IPS-18c (cell line): ENCODE results near the gene UHMK1.
"Not testable (repeated sequence)": the region's sequence is repeated elsewhere in the genome, so short reads cannot be mapped to it uniquely, and the experiment has no call there.

ENCODE experiments used
- H3K4me3 ChIP-seq: 2 replicates; pipeline ENCODE4 v1.7.0; 2013; ENCODE audit warnings: low read depth, mild to moderate bottlenecking, low read length, moderate library complexity; ENCODE audit not compliant: insufficient read depth
- H3K9me3 ChIP-seq: one replicate; pipeline ENCODE4 v1.6.1; 2013; ENCODE audit warnings: mild to moderate bottlenecking, low read length, moderate library complexity; ENCODE audit not compliant: control insufficient read depth, insufficient read depth

UHMK1 gene

DNA sequence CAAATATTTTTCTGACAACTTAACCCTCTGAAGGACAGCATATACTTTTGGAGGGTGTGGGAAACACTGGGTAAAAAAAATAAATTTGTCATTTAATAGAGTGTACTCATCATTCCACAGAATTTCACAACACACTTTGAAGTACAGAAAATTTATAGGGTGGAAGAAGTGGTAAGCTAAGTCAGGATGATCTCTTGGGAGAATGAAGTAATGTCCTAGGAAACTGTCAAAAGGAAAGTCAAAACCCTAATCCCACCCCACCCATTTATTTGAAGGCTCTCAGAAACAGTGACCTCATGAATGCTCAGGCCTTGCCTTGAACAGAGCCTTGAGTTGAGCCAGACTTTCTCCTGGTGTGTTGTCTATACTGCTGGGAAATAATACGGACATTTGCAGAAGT lies 56.6 kb downstream of the UHMK1 start:
- Histone ChIP-seq H3K4me3 (no peak overlapping the region), H3K9me3 (peaks cover 2% of the 10 kb centered on the region)

DNA sequence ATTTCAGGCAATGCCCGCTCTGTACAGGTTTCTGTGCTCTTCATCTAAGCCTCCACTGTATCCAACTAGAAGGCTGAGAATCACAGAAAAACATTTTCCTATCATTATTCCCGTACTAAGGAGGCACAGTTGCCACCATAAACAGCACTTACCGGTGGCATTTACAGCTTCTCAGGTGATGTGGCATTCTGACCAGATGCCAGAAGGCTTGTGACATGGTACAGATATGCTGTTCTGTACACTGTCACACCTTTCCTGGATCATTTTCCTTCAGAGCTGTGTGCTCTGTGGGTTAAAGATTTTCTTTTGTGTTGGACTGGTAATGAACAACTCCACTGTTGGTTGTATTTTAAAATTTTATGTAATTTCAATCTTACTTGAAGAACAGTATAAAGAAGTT lies 59.9 kb downstream of the UHMK1 start:
- Histone ChIP-seq H3K9me3 (peaks cover 5% of the 10 kb centered on the region), H3K4me3 (no peak overlapping the region)

DNA sequence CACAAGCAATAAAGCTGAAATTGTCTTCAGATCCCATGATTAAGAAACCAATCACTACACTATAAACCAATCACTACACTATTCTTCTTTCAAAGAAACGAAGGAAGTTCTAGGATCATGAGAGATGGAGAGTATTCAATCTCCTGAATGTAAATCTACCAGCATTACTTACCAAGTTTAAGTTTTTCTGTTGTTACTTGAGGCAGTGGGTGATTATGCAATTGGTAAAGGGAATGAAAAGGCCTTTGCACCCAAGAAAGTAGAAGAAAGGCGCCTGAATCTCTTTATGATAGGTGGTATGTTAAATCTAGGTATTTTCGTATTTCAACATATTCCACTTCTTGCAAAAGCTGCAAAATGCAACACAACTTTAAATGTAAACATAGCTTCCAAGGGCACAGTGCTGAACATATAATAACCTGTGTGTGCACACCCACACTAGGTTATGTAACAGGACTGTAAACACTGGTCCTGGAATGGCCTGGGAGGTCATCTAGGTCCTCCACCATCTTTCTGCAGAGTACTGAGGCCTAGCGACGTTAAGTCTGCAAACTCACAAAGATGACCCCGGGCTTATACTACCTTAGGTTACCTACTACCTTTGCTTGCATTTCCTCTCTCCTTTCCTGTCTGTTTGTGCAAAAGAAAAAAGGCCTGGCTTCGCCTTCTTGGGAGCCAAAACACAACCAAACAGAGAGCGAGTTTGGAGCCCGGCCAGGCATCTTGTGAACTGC lies 62.9 kb downstream of the UHMK1 start:
- H3K4me3 ChIP-seq = peak overlapping the region; percentile 82
- peaks cover 5% of the 10 kb centered on the region for H3K9me3 ChIP-seq

GRCh38 chr1:162561037-162561615 lies 63.5 kb downstream of the UHMK1 start:
- peaks cover 5% of the 10 kb centered on the region for H3K9me3 ChIP-seq
- peak overlapping the region; percentile 82 for H3K4me3 ChIP-seq

GRCh38 chr1:162561616-162562469 lies 64.2 kb downstream of the UHMK1 start, which contains the start of gene UAP1:
UAP1 (plus strand) TSS chr1:162561722; CDS start chr1:162566069, 4,347 bp downstream.
- H3K4me3 ChIP-seq = peak within 1 kb of the TSS; percentile 82
- H3K9me3 ChIP-seq = peaks cover 3% of the 10 kb centered on the region

- Histone ChIP-seq H3K9me3 (peaks cover 3% of the 10 kb centered on the region), H3K4me3 (peak overlapping the region; percentile 82; the same call in 1 of the 2 replicates)
Observed at GRCh38 chr1:162562470-162562828, 64.8 kb downstream of the UHMK1 start.

- H3K4me3 ChIP-seq = no peak overlapping the region
- peaks cover 3% of the 10 kb centered on the region for H3K9me3 ChIP-seq
Observed at GRCh38 chr1:162564762-162565218, 67.2 kb downstream of the UHMK1 start.

GRCh38 chr1:162565460-162565859 lies 67.8 kb downstream of the UHMK1 start:
- Histone ChIP-seq H3K4me3 (no peak overlapping the region), H3K9me3 (peaks cover 3% of the 10 kb centered on the region)

- Histone ChIP-seq H3K9me3 (peaks cover 2% of the 10 kb centered on the region), H3K4me3 (no peak overlapping the region)
Observed at GRCh38 chr1:162566870-162567269, 69.3 kb downstream of the UHMK1 start.

- no peak overlapping the region for H3K4me3 ChIP-seq
- no peaks in the 10 kb centered on the region for H3K9me3 ChIP-seq
Observed at GRCh38 chr1:162568802-162569201, 71.2 kb downstream of the UHMK1 start.

DNA sequence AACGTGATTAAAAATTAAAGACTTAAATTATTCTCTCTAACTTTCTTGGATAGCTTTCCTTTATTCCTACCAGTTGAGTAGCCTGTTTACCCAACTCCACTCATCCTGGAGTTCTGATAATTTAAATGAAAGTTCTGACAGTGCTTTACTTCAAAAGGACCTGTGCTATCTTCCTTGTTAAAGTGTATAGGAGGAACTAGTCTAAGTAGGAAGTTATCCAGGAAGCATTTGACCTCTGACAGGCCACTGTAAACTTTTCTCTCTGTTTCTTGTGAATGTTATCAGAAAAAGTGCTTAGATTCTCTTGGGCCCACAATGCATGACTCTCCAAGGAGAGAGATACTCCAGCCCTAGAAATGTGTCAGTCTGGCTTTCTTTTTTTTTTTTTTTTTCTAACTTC lies 73.1 kb downstream of the UHMK1 start:
- H3K9me3 ChIP-seq = no peaks in the 10 kb centered on the region
- no peak overlapping the region for H3K4me3 ChIP-seq

- not testable (repeated sequence) for H3K4me3 ChIP-seq, H3K9me3 ChIP-seq
Observed at GRCh38 chr1:162571121-162571520, 73.5 kb downstream of the UHMK1 start.

DNA sequence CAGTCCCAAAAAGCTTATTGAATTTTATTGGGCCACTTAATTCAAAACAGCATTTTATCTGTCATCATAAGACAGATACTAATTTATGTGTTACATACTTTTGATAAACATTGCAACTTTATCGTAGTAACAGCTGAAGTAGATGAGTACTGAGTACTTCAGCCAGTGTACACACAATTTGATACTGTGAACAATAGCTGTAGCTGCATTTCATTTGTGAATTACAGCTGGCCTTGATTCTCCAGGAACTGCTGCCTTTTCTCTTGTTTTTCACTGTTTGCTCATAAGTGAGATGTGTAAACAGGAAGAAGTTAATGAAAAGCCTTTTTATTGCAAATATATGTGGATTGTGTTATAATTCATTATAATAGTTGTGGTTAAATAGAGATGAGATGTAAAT lies 74.1 kb downstream of the UHMK1 start:
- H3K4me3 ChIP-seq = no peak overlapping the region

GRCh38 chr1:162573136-162573535 lies 75.5 kb downstream of the UHMK1 start:
- Histone ChIP-seq H3K9me3 (no peaks in the 10 kb centered on the region), H3K4me3 (no peak overlapping the region)

More for the DNA sequence above, 74.1 kb downstream of the UHMK1 start:
- H3K9me3 ChIP-seq = no peaks in the 10 kb centered on the region

- Histone ChIP-seq H3K9me3 (no peaks in the 10 kb centered on the region), H3K4me3 (no peak overlapping the region)
Observed at GRCh38 chr1:162578071-162578700, 80.6 kb downstream of the UHMK1 start.

- Histone ChIP-seq H3K9me3 (no peaks in the 10 kb centered on the region), H3K4me3 (no peak overlapping the region)
Observed at GRCh38 chr1:162578936-162579335, 81.3 kb downstream of the UHMK1 start.
